DMS114 treated with DMSO at 0.1 percent for 48 hours (cell line): ENCODE measurements around the gene RSPH9.

Experiments used
- DNase-seq: peaks from one replicate; lab custom pipeline; 2025; ENCODE audit not compliant: unreplicated experiment; lab: John Stamatoyannopoulos, UW

RSPH9 gene

DNA sequence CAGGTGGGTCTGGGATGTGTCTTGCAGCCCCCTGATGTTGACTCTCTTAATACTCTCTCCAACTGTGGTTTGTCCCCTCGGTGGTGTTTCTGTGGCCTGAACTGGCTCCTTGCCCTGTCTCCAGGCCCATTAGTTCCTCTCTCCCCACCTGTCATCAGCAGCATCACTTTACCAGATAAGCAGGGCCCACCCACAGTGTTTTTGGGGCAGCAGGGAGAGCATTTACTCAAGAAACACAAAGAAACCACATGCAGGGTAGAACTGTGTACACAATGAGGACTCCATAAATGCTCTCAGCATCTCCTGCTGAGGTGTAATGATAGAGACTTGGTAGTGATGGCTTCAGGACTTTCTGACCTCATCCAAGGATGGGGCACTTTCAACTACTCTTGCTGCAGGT, 62.9 kb downstream of the RSPH9 start:
- DNase-seq = no peak

DNA sequence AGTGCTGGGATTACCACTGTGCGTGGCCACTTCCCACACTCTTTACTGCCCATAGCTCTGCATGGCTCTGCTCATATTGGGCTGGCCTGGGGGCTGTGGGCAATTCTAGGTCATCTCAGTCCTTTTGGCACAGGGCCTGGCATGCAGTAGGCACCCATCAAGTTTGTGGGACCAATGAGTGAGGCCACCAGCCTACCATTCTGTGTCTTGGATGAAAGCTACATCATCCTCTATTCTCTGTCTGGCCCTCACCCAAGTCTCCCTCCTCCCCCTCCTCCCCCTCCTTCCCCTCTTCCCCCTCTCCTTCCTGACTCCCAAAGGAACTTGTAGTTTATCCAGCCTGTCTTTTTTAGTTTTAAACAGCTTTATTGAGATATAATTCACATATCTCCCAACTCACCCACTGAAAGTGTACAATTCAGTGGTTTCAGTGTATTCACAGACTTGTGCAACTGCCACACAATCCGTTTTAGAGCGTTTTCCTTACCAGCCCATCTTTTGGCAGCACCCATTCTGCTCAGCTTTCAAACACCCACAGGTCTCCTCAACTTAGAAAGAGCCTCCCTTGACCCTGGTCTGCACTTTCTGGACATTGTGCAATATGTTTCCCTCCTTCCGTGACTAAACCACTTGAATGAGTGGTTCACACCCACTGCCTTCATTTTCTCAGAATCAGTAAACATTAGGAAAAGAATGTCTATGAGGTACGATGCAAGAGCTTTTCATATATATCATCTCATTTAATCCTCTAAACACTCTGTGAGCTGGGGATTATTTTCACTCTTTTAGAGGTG, 64.2 kb downstream of the RSPH9 start:
- DNase-seq = no peak

DNA sequence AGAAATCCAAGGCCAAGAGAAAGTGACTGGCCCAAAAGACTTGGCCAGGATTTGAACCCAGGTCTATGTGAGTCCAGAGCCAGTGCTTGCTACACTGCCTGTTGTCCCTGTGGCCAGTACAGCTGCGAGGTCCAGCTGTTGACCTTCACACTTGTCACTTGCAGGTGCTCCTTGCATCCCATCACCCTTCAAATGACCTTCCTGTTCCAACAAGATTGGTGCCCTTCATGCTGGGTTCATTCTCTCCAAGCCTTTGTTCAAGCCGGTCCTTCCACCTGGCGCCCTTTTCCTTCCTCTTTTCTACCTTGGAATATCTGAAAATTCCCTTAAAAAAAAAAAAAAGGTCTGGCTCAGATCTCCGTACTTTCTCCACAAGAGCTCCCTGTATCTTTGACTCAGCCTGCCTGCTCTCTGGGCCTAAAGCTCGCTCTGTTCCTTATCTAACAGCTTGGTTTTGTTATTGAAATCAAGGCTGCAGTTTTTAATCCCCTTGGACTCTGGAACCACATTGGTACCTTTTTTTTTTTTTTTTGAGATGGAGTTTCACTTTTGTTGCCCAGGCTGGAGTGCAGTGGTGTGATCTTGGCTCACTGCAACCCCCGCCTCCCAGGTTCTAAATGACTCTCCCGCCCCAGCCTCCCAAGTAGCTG, 64.9 kb downstream of the RSPH9 start:
- no peak for DNase-seq

DNA sequence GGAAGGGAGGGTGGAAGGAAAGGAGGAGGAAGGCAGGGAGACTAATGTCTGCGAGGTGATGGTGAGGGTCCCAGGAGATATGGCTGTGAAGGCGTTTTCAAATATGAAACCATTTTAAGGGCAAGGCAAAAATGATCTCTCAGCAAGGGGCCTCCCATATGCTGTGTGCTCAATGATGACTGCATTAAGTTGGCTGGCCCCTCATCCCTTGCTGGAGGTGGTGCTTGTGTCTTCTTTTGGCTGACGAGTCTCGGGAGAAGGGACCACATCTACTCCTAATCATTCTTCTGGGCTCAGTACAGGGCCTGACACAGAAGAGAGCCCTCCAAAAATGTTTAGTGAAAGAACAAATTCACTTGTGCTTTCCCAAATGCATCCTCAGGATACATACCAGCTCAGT, 65.7 kb downstream of the RSPH9 start:
- DNase-seq = no peak

DNA sequence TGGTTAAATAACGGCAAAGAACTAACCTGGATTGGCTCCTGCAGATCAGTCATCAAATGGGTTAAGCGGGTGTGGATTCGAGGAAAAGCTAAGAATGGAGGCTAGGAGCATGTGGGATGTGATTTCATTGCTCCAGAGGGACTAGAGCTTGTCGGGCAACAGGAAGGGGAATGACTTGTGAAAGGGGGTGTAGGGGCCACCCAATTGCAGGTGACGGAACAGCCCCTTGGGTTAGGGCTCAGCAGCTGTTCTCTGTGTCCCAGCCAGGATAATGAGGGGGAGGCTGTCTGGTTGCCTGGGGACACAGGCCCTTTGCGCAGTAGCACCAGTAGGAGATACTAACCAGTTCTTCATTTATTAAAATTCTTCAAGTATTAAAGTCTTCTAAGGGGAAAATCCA, 67.7 kb downstream of the RSPH9 start:
- DNase-seq = no peak

DNA sequence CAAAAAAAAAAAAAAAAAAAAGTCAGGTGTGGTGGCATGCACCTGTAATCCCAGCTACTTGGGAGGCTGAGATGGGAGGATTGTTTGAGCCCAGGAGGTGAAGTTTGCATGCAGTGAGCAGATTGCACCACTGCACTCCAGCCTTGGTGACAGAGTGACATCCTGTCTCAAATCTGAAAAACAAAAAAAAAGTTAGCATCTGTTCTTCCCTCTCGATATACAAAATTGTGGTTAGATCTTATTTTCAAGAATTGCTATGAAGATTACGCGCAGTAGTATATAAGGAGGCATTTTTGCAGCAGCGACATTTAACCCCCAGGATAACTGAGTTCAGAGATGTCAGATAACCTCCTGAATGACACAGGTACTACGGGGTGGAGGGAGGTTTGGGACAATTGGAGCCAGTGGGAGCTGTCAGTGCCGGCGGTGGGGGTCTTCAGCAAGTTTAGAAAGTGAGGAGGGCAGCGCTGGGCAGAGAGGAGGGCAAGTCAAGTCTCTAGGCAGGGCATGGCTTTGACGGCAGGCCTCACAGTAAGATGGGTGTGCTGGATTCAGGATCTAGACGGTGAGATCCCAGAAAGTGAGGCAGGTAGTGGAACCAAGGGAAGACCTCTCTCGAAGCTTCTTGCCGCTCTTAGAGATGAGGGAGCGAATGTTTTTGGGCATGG, 68.9 kb downstream of the RSPH9 start:
- no peak for DNase-seq

DNA sequence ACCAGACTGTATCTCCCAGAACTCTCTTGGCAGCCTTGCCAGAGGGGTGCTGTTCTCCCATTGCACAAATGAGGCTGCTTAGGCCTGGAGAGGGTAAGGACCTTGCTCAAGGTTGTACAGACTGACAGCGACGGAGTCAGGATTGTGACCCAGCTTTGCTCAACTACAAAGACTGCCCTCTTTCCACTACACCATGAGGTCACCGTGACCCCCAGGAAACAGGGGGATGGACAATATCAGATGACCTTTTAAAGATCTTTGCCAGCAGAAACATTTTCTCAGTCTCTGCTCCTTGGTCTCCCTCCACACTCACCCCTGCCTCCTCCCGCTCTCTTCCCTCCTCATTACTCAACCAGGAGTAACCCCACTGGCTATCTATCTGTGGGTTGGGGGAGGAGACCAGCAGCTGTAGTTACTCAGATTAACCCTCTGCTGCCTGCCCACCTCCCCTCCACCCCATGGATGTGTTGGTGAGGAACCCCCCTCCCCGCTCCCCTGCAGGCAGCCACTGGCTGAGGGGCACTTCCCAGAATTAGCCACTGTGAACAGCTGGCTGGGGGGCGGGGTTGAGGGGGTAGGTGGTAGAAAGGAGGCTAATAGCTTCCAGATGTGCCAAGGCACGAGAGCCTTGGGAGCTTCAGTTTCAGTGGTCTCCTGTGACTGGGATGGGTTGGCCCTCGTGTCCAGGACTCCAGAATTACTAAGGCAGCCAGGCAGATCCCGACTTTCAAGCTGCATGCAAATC, 69.6 kb downstream of the RSPH9 start:
- DNase-seq = no peak

DNA sequence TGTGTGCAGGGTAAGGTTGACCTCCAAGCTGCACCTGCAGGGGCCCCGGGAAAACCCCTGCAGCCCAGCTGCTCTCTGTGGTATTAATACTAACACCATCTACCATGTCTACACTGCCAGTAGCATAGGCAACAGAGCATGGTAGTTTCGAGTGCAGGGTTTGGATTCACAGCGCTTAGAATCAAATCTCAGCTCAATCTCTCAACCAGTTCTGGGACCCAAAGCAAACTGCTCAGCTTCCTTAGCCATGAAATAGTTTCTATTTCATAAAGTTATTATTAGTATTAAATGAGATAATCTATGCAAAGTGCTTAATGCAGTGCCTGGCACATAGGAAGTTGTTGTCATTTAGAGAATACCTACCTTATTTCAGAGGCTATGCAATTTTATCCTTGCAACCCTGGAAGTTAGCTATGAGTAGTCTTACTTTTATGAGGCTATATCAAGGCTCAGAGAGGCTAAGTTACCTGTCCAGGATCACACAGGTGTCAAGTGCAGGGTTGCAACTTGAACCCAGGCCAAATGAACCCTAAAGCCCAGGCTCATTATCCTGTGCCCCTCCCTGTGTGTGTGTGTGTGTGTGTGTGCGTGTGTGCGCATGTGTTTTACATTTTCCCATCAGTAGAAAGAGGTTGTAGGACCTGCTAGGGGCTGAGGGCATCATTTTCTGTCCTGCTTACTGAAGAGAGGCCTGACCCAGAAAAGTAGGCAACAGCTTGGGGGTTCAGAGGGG, 70.4 kb downstream of the RSPH9 start:
- DNase-seq = no peak

DNA sequence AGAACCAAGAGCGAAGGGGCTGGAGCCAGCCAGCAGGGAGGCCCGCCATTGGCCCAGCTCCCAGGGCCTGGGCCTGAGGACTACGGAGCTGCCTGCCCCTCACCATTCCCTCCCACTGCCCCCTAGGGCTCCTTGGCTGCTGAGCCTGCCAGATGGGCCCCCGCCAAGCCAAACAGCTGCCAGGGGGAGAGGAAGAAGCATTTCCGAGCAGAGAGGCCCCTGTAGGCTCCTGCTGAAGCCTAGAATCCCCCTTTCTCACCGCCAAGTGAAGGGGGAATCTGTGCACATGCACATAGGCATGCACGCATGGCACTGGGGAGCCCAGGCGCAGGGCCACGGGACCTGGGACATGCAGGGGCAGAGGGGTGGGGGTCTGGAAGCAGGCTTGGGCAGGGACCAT, 71.3 kb downstream of the RSPH9 start:
- no peak for DNase-seq

DNA sequence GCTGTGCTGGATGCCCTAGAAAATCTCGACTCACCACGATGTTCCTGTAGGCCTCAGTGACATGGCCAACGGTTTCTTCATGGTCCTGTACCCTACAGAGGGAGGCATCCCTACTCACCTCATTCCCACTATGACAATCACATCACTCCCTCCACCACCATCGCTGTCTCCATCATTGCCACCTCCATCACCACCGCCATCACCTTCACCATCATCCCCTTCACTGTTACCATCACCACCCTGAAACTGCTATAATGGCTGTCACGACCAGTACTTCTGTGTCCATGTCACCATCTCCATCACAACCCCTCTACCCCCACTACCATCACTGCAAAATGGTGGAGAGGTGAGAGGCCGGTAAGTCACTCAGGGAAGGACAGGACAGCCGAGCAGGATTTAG, 72.6 kb downstream of the RSPH9 start:
- DNase-seq = no peak

DNA sequence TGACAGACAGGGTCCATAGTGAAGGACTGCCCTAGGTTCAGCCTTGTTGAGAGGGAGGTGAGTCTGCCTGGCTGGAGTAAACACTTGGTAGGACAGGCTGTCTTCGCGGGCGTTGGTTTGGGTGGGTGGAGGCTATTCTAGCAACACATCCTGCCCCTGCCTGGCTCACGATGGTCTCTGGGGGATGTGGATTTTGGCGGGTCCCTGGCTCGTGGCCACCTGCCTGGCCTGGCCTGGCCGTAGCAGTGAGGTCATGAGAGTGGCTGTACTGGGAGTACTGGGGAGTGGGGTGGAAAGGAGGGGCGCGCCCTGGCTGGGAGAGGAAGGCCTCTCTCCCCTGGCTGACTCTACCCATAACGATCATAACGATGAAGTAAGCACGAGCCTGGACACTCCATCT, 73.0 kb downstream of the RSPH9 start:
- no peak for DNase-seq

DNA sequence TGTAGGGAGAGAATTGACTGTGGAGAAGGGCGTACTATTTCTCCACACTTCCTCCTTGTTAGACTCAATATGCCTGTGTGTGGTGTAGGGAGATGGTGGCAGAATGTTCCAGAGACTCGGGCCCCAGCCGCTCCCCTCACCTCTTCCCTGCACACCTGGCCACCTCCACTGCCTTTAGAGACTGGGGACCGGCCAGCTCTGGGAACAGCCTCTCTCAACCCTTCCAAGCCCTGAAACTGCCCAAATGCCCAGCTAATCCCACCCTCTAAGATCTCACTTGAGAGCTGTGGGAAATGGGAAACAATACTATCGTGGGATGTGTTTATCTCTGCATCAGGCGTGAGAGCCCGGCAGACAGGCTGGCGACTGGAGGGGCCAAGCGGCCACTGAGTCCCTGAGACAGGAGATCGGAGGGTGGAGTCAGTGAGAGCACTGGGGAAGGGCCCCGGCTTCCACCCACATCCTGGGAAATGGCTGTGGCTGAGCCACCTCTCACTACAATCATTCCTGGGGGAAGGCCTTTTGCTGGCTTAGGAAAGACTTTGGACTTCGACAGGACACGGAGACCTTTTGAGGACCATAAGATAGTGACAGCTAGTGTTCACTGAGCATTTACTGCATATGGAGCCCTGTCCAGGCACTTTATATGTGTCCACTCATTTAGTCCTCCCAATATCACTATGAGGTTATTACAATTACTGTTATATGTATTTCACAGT, 73.7 kb downstream of the RSPH9 start:
- DNase-seq = no peak

DNA sequence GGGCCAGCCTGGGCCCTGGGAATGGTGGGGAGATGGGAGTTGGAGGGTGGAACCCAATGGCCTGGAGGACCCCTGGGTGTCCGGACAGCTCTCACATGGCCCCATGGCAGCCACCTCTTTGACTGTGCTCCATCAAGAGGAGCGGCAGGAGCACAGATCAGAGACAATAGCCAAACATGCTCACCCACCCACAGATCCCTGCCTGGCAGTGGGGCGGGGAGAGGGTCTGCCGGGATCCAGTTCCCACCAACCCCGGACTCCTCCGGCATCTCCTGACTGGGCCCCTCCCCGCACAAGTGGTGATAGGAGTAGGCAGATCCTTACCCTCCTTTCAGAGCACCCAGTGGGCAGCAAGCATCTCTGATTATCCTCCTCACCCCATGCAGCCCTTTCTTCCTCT, 74.7 kb downstream of the RSPH9 start:
- DNase-seq = no peak

DNA sequence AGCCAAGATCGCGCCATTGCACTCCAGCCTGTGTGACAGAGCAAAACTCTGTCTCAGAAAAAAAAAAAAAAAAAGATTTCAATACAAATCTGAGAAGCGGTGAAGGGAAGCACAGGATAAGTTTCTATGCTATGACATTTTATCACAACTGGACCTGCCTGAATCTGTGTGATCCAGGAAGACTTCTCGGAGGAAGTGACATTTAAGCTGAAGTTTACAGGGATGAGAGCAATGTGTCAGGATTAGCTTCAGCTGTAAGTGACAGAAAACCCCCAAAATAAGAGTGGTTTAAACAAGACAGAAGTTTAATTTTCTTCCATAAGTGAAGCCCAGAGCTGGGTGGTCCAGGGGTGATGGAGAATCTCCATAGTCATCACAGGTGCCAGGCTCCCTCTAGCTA, 76.2 kb downstream of the RSPH9 start:
- no peak for DNase-seq
